ENCODE results near the gene BRCA1. TPM values are rescaled to one million over a fixed set of nuclear protein-coding genes. Genes with fewer than 3 reads are reported as not detected.

The BRCA1 gene
- polyA plus RNA-seq, 3 donors: 0.87 to 2.6 (median 1.9) TPM

DNA sequence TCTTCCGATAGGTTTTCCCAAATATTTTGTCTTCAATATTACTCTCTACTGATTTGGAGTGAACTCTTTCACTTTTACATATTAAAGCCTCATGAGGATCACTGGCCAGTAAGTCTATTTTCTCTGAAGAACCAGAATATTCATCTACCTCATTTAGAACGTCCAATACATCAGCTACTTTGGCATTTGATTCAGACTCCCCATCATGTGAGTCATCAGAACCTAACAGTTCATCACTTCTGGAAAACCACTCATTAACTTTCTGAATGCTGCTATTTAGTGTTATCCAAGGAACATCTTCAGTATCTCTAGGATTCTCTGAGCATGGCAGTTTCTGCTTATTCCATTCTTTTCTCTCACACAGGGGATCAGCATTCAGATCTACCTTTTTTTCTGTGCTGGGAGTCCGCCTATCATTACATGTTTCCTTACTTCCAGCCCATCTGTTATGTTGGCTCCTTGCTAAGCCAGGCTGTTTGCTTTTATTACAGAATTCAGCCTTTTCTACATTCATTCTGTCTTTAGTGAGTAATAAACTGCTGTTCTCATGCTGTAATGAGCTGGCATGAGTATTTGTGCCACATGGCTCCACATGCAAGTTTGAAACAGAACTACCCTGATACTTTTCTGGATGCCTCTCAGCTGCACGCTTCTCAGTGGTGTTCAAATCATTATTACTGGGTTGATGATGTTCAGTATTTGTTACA, 30.9 kb downstream of the BRCA1 start:
- 80% methylated on average over 1 of the region's 4 CpGs for WGBS (ENCODE audit: insufficient coverage)
- TF ChIP-seq, protein P1, sequence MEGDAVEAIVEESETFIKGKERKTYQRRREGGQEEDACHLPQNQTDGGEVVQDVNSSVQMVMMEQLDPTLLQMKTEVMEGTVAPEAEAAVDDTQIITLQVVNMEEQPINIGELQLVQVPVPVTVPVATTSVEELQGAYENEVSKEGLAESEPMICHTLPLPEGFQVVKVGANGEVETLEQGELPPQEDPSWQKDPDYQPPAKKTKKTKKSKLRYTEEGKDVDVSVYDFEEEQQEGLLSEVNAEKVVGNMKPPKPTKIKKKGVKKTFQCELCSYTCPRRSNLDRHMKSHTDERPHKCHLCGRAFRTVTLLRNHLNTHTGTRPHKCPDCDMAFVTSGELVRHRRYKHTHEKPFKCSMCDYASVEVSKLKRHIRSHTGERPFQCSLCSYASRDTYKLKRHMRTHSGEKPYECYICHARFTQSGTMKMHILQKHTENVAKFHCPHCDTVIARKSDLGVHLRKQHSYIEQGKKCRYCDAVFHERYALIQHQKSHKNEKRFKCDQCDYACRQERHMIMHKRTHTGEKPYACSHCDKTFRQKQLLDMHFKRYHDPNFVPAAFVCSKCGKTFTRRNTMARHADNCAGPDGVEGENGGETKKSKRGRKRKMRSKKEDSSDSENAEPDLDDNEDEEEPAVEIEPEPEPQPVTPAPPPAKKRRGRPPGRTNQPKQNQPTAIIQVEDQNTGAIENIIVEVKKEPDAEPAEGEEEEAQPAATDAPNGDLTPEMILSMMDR (IDR thresholded peaks at IDR 0.05): no peak
- Histone ChIP-seq H3K4me3 (replicated peaks in 1 of 3; ENCODE audit: low read depth in 2 of 3, low read length in 3 of 3) (no peak overlapping the region), H3K27ac (ENCODE audit: low read depth in 1 of 2, low read length in 2 of 2) (no peak overlapping the region), H2AFZ (ENCODE audit: insufficient read depth, low read depth, low read length, poor library complexity, severe bottlenecking) (no peak overlapping the region), H3K4me1 (ENCODE audit: control insufficient read depth in 1 of 2, insufficient read depth in 2 of 2, low read length in 2 of 2) (no peaks in the 10 kb centered on the region), H3K4me2 (replicated peaks; ENCODE audit: extremely low read depth, low read length, poor library complexity, severe bottlenecking) (no peak overlapping the region), H3K9ac (ENCODE audit: insufficient read depth, low read length, poor library complexity, severe bottlenecking) (no peak overlapping the region), H4K20me1 (ENCODE audit: insufficient read depth, low read length) (no peaks in the 10 kb centered on the region), H3K27me3 (ENCODE audit: control insufficient read depth in 2 of 2, insufficient read depth in 2 of 2, low read length in 2 of 2) (no peaks in the 10 kb centered on the region), H3K36me3 (replicated peaks in 1 of 2; ENCODE audit: control insufficient read depth in 1 of 2, insufficient read depth in 2 of 2, low read length in 2 of 2) (peaks cover 16 to 84% of the 10 kb centered on the region in 2 donors), H3K79me2 (ENCODE audit: insufficient read depth, low read length) (no peaks in the 10 kb centered on the region), H3K9me3 (replicated peaks in 1 of 2; ENCODE audit: control insufficient read depth in 1 of 2, insufficient read depth in 1 of 2, low read length in 2 of 2) (no peaks in the 10 kb centered on the region)
- Mint-ChIP-seq H3K4me3 (no peak overlapping the region), H3K27ac (no peak overlapping the region), H3K36me3 (peaks cover 41 to 66% of the 10 kb centered on the region in 2 donors), H3K27me3 (ENCODE audit: low read depth in 3 of 3) (no peaks in the 10 kb centered on the region), H3K4me1 (no peaks in the 10 kb centered on the region), H3K9me3 (peaks cover 0 to 1% (median 0%) of the 10 kb centered on the region in 7 donors)
- intact Hi-C loops (cut with micrococcal nuclease): no loop called here
- no peak for DNase-seq

DNA sequence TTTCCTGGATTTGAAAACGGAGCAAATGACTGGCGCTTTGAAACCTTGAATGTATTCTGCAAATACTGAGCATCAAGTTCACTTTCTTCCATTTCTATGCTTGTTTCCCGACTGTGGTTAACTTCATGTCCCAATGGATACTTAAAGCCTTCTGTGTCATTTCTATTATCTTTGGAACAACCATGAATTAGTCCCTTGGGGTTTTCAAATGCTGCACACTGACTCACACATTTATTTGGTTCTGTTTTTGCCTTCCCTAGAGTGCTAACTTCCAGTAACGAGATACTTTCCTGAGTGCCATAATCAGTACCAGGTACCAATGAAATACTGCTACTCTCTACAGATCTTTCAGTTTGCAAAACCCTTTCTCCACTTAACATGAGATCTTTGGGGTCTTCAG, 32.3 kb downstream of the BRCA1 start:
- Histone ChIP-seq H3K4me2 (replicated peaks; ENCODE audit: extremely low read depth, low read length, poor library complexity, severe bottlenecking) (no peak overlapping the region), H4K20me1 (ENCODE audit: insufficient read depth, low read length) (no peaks in the 10 kb centered on the region), H3K9ac (ENCODE audit: insufficient read depth, low read length, poor library complexity, severe bottlenecking) (no peak overlapping the region), H3K9me3 (replicated peaks in 1 of 2; ENCODE audit: control insufficient read depth in 1 of 2, insufficient read depth in 1 of 2, low read length in 2 of 2) (no peaks in the 10 kb centered on the region), H3K79me2 (ENCODE audit: insufficient read depth, low read length) (no peaks in the 10 kb centered on the region), H3K4me3 (replicated peaks in 1 of 3; ENCODE audit: low read depth in 2 of 3, low read length in 3 of 3) (no peak overlapping the region), H3K27me3 (ENCODE audit: control insufficient read depth in 2 of 2, insufficient read depth in 2 of 2, low read length in 2 of 2) (no peaks in the 10 kb centered on the region), H2AFZ (ENCODE audit: insufficient read depth, low read depth, low read length, poor library complexity, severe bottlenecking) (no peak overlapping the region), H3K4me1 (ENCODE audit: control insufficient read depth in 1 of 2, insufficient read depth in 2 of 2, low read length in 2 of 2) (no peaks in the 10 kb centered on the region), H3K36me3 (replicated peaks in 1 of 2; ENCODE audit: control insufficient read depth in 1 of 2, insufficient read depth in 2 of 2, low read length in 2 of 2) (peaks cover 20 to 94% of the 10 kb centered on the region in 2 donors), H3K27ac (ENCODE audit: low read depth in 1 of 2, low read length in 2 of 2) (no peak overlapping the region)
- Mint-ChIP-seq H3K4me3 (no peak overlapping the region), H3K27me3 (ENCODE audit: low read depth in 3 of 3) (no peaks in the 10 kb centered on the region), H3K4me1 (no peaks in the 10 kb centered on the region), H3K9me3 (peaks cover 0 to 1% (median 0%) of the 10 kb centered on the region in 7 donors), H3K36me3 (peaks cover 45 to 70% of the 10 kb centered on the region in 2 donors), H3K27ac (no peak overlapping the region)
- 85% methylated on average over 3 of the region's 4 CpGs for WGBS (ENCODE audit: insufficient coverage)
- no peak for DNase-seq
- intact Hi-C loops (cut with micrococcal nuclease): no loop called here
- TF ChIP-seq, protein P1 (IDR thresholded peaks at IDR 0.05): no peak
